Prostate gland (tissue), 2 donors: Measurements from ENCODE around the gene PROS1. TPM values are rescaled to one million over a fixed set of nuclear protein-coding genes. Genes with fewer than 3 reads are reported as not detected.
"Not testable (repeated sequence)": the region's sequence is repeated elsewhere in the genome, so short reads cannot be mapped to it uniquely, and the experiment has no call there.

ENCODE experiments used
- DNase-seq: peaks from one replicate; pipeline ENCODE4 v3.0.0-alpha.2; 2019; ENCODE audit warnings: low spot score
- H3K27ac ChIP-seq, 2 donors: fragments of 200-600 bp; sonication (generic); 2 replicates each; pipeline ENCODE4 v1.5.1; 2017 to 2019
- H3K27me3 ChIP-seq: fragments of 200-600 bp; sonication (generic); replicated peaks from 2 replicates; pipeline ENCODE4 v1.5.1; 2019; ENCODE audit not compliant: insufficient read depth
- H3K36me3 ChIP-seq, 2 donors: fragments of 200-600 bp; sonication (generic); 1 replicate in 1 of 2; 2 replicates in 1 of 2; pipeline versions ENCODE4 v1.5.1 to v1.8.1; 2017 to 2019
- H3K4me1 ChIP-seq: fragments of 200-600 bp; sonication (generic); replicated peaks from 2 replicates; pipeline ENCODE4 v1.5.1; 2019
- H3K4me3 ChIP-seq, 2 donors: fragments of 200-600 bp; sonication (generic); 2 replicates each; pipeline ENCODE4 v1.5.1; 2017 to 2019
- H3K9me3 ChIP-seq: fragments of 200-600 bp; sonication (generic); 2 replicates; pipeline ENCODE4 v1.5.1; 2017
- POLR2A ChIP-seq: fragments of 450-650 bp; IDR thresholded peaks from one replicate; pipeline ENCODE4 v1.6.1; 2016; ENCODE audit warnings: antibody characterized with exemption, mild to moderate bottlenecking
- POLR2AphosphoS5 ChIP-seq: sonication (generic); formaldehyde crosslinking; IDR thresholded peaks from one replicate; pipeline ENCODE4 v1.6.1; 2017; ENCODE audit warnings: antibody characterized with exemption
- WGBS: methylation state at CpG from one replicate; pipeline ENCODE4 v1.1.5; 2018; 5-methylcytosine and 5-hydroxymethylcytosine counted together
- intact Hi-C: fragments of 100-400 bp; cut with DNase I; formaldehyde crosslinking; loops from one replicate; pipeline ENCODE4 v1.14.2; 2022
- total RNA-seq, 2 donors: library from RNA; depleted of rRNA; stranded (reverse); fragments of >200 nt; gene quantifications; one replicate each; pipeline ENCODE4 v1.1.0, GENCODE V29; 2016
- TF ChIP-seq, protein P1 (sequence below), 4 experiments: fragments of 200-600 bp in 2 of 4; fragments of 450-650 bp in 2 of 4; sonication (generic) in 2 of 4; IDR thresholded peaks; 1 replicate in 3 of 4; 2 replicates in 1 of 4; pipeline ENCODE4 v1.5.1; 2016 to 2019; ENCODE audit warnings: antibody characterized with exemption in 4 of 4, mild to moderate bottlenecking in 2 of 4, moderate library complexity in 2 of 4

PROS1 gene
- total RNA-seq, 2 donors from 2014 or later = 17.7 to 26.6 TPM

GRCh38 chr3:93923006-93923405 lies 50.7 kb downstream of the PROS1 start:
- 89% methylated on average over 2 of the region's 2 CpGs for WGBS
- Histone ChIP-seq H3K9me3 (no peaks in the 10 kb centered on the region), H3K4me1 (no peaks in the 10 kb centered on the region), H3K27ac (no peak overlapping the region), H3K36me3 (no peaks in the 10 kb centered on the region), H3K27me3 (no peaks in the 10 kb centered on the region), H3K4me3 (no peak overlapping the region)
- intact Hi-C loops = no loop called here
- DNase-seq = no peak
- TF ChIP-seq POLR2A = no peak
- TF ChIP-seq POLR2AphosphoS5 = no peak
- TF ChIP-seq, protein P1, sequence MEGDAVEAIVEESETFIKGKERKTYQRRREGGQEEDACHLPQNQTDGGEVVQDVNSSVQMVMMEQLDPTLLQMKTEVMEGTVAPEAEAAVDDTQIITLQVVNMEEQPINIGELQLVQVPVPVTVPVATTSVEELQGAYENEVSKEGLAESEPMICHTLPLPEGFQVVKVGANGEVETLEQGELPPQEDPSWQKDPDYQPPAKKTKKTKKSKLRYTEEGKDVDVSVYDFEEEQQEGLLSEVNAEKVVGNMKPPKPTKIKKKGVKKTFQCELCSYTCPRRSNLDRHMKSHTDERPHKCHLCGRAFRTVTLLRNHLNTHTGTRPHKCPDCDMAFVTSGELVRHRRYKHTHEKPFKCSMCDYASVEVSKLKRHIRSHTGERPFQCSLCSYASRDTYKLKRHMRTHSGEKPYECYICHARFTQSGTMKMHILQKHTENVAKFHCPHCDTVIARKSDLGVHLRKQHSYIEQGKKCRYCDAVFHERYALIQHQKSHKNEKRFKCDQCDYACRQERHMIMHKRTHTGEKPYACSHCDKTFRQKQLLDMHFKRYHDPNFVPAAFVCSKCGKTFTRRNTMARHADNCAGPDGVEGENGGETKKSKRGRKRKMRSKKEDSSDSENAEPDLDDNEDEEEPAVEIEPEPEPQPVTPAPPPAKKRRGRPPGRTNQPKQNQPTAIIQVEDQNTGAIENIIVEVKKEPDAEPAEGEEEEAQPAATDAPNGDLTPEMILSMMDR (IDR thresholded peaks at IDR 0.05) = no peak

- intact Hi-C loops, H3K4me1 ChIP-seq, H3K27me3 ChIP-seq, H3K4me3 ChIP-seq, H3K9me3 ChIP-seq, DNase-seq, H3K27ac ChIP-seq, H3K36me3 ChIP-seq: not testable (repeated sequence)
- 98% methylated on average over 16 of the region's 17 CpGs for WGBS
Measured at GRCh38 chr3:93917546-93918029, 56.1 kb downstream of the PROS1 start.

DNA sequence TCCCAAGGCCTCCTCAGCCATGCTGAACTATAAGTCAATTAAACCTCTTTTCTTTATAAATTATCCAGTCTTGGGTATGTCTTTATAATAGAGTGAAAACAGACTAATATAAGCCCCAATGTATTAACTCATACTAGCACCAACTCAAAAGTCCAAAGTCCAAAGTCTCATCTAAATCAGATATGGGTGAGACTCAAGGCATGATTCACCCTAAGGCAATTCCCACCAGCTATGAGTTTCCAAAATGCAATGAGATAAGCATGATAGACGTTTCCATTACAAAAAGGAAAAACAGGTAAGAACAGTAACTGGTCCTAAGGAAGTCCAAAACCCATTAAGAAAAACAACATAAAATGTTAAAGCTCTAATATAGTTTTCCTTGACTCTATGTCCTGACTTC lies 60.1 kb downstream of the PROS1 start:
- DNase-seq, H3K4me3 ChIP-seq, intact Hi-C loops, H3K36me3 ChIP-seq, H3K4me1 ChIP-seq, H3K27me3 ChIP-seq, H3K9me3 ChIP-seq, H3K27ac ChIP-seq: not testable (repeated sequence)
- WGBS = 74% methylated on average over 1 of the region's 1 CpG

- intact Hi-C loops = no loop called here
Measured at GRCh38 chr3:93911206-93911605, 62.5 kb downstream of the PROS1 start.

DNA sequence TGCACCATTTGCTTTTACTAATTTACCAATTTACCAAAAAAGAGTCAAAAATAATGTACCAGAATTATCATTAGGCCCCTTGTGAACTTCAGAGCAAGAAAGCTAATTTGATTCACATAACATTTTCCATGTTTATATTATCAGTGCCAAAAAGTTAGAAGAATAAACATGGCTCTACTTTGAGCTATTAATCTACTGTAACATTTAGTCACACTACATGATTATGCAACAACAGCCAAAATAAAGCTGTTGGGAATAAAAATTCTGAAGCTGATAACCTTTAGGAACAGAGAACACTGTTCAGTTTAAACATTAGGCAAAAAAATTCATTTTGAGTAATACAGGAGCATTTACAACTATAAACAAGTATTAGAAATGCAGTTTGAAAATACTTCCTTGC lies 63.6 kb downstream of the PROS1 start:
- no peaks in the 10 kb centered on the region for H3K4me1 ChIP-seq
- H3K4me3 ChIP-seq = no peak overlapping the region
- TF ChIP-seq, protein P1 (IDR thresholded peaks at IDR 0.05) = no peak
- TF ChIP-seq POLR2AphosphoS5 (no peak), POLR2A (no peak)
- no peak for DNase-seq
- no peaks in the 10 kb centered on the region for H3K36me3 ChIP-seq
- no peaks in the 10 kb centered on the region for H3K9me3 ChIP-seq
- intact Hi-C loops = no loop called here
- H3K27me3 ChIP-seq = no peaks in the 10 kb centered on the region
- H3K27ac ChIP-seq = no peak overlapping the region

More at GRCh38 chr3:93911206-93911605, 62.5 kb downstream of the PROS1 start:
- no peaks in the 10 kb centered on the region for H3K36me3 ChIP-seq
- H3K27me3 ChIP-seq = no peaks in the 10 kb centered on the region
- no peaks in the 10 kb centered on the region for H3K4me1 ChIP-seq
- no peak for TF ChIP-seq POLR2AphosphoS5
- no peak for TF ChIP-seq POLR2A
- TF ChIP-seq, protein P1 (IDR thresholded peaks at IDR 0.05) = no peak
- H3K27ac ChIP-seq = no peak overlapping the region
- no peak overlapping the region for H3K4me3 ChIP-seq
- H3K9me3 ChIP-seq = no peaks in the 10 kb centered on the region
- WGBS = 54% methylated on average over 2 of the region's 2 CpGs
- no peak for DNase-seq

- DNase-seq = no peak
- WGBS = 100% methylated on average over 1 of the region's 1 CpG
- H3K27me3 ChIP-seq = no peaks in the 10 kb centered on the region
- no peaks in the 10 kb centered on the region for H3K36me3 ChIP-seq
- no peak overlapping the region for H3K27ac ChIP-seq
- H3K9me3 ChIP-seq = no peaks in the 10 kb centered on the region
- H3K4me3 ChIP-seq = no peak overlapping the region
- intact Hi-C loops = no loop called here
- TF ChIP-seq, protein P1 (IDR thresholded peaks at IDR 0.05) = no peak
- TF ChIP-seq POLR2A (no peak), POLR2AphosphoS5 (no peak)
- no peaks in the 10 kb centered on the region for H3K4me1 ChIP-seq
Measured at GRCh38 chr3:93907132-93907531, 66.6 kb downstream of the PROS1 start.
